NCI-H526 treated with DMSO at 0.1 percent for 48 hours (cell line): Measurements from ENCODE around the gene FTO.

Source experiments
- DNase-seq: peaks from one replicate; lab custom pipeline; 2025; lab: John Stamatoyannopoulos, UW

Gene FTO

DNA sequence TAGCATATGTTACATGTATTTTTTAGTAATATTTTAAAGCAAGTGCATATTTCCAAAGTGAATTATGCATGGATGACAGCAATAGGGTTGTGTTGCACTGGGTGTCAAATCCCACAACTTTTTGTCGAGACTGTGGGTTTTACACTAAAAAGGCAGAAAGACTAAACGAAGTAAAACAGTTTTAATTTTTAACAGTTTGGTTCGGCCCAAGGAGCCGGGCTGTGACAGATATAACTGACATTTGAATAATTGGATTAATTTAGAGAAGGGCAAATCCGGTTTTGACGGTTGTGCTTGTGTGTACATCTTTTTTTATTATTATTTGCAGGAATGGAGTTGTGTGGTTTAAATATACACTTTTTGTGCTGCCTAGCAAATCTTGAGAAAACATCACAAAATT is 263.6 kb downstream of the FTO start:
- no peak for DNase-seq

GRCh38 chr16:53968454-53968853 is 264.5 kb downstream of the FTO start:
- DNase-seq = no peak

- no peak for DNase-seq
These were observed 264.9 kb downstream of the FTO start for GRCh38 chr16:53968896-53969295.

GRCh38 chr16:53971616-53972015 is 267.7 kb downstream of the FTO start:
- DNase-seq = no peak

- DNase-seq = no peak
These were observed 269.1 kb downstream of the FTO start for GRCh38 chr16:53973021-53973420.

- no peak for DNase-seq
These were observed 270.6 kb downstream of the FTO start for GRCh38 chr16:53974484-53975080.

GRCh38 chr16:53980675-53981074 is 276.7 kb downstream of the FTO start:
- DNase-seq = no peak

GRCh38 chr16:53982631-53983042 is 278.7 kb downstream of the FTO start:
- DNase-seq = no peak

- no peak for DNase-seq
These were observed 281.0 kb downstream of the FTO start for GRCh38 chr16:53984936-53985335.

DNA sequence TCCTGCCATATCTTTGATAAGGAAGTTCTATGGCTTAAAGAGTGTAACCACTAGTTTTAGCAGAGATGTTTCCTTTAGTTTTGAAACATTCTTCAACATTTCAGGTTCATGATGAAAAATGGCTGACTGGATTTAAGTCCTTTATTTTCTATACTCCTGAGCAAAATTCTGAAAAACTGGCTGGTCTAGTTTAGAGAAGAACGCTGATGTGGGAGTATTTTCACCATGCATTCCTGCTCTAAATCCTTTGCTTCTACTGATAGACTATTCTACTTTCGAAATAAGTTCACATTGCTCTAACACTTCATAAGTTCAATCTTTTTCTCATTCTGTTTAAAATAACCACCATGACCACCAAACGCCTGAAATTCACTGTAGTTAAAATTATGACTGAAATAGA is 281.9 kb downstream of the FTO start:
- no peak for DNase-seq

GRCh38 chr16:53986793-53987192 is 282.8 kb downstream of the FTO start:
- no peak for DNase-seq

GRCh38 chr16:53988136-53988535 is 284.2 kb downstream of the FTO start:
- no peak for DNase-seq

GRCh38 chr16:53989597-53989996 is 285.6 kb downstream of the FTO start:
- DNase-seq = no peak

- no peak for DNase-seq
These were observed 287.9 kb downstream of the FTO start for GRCh38 chr16:53991754-53992378.

GRCh38 chr16:53995378-53995777 is 291.4 kb downstream of the FTO start:
- DNase-seq = no peak

GRCh38 chr16:53996961-53997360 is 293.0 kb downstream of the FTO start:
- no peak for DNase-seq

DNA sequence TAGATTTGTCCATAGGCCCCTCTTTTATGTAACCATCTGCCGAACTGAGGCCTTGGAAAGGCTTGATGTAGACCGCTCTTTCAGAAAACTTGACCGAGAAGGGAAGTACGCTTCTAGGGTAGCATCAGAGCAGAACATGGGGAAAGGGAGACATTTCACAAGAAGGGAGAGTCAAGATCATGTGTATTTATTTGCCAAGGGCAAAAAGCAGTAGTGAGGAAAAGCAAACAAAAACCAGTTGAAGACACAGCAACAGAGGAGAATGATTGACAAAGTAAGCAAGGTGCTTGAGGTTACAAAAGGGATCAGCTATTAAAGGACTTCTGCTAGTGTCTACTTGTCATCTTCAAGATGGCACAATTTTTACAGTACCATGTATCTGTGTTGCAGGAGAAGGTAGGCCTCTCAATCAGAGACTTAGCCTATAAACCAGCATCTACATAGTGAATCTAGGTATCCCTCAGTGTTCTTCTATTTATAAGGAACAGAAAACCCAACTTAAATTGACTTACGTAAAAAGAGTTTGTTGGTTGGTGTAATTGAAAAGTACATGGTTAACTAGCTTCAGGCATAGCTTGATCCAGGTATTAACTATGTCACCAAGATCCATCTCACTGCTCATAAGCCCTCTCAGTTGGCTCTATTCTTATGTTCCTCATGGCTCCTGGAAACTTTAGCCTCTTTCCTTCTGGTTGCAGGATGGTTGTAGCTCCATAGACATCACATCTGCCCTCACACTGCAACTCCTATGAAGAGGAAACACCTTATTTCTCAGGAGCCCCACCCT is 294.3 kb downstream of the FTO start:
- no peak for DNase-seq

DNA sequence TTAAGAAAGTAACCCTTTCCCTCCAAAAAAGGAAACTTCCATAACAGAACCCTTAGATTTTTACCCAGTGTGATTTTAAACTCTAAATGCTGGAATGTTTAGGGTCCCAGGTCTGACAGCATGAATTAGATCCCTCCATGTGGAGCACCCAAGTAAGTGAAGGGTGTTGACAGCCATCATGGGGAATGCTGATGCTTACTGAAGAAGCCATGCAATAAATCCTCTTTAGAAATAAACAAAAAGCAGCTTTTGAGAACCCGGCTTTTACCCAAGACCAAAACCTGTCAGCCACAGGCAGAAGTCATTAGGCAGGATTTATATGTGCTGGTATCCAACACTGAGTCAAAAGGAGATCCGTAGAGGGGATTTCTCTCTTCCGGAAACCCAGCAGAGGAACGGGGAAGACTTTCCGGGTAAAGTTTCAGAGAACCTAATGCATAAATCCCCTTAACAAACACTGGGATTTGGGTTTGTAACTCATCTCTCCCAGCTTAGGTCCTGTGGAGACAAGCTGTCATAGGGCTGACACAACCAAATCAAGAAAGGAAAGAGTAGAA is 295.1 kb downstream of the FTO start:
- no peak for DNase-seq

- DNase-seq = no peak
These were observed 295.9 kb downstream of the FTO start for GRCh38 chr16:53999841-54000240.

- DNase-seq = no peak
These were observed 296.4 kb downstream of the FTO start for GRCh38 chr16:54000361-54000760.

DNA sequence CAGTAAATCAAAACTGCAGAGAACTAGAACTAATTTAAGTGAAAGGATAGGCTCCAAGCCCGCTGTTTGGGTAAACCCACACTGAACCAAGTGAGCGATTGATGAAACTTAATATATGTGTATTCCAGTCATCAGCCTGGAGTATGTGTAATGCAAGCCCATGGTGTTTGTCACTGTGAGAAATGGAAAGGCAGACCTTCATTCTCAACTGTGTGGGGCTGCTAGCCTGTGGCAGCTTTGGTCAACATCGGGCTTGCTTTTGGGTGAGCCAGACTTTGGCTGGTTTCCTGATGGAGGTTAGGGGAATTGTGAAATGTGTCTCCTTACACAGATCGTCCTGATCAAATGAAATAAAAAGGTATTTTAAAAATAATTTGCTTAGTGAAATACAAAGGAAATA is 302.7 kb downstream of the FTO start:
- DNase-seq = no peak

- DNase-seq = no peak
These were observed 303.5 kb downstream of the FTO start for GRCh38 chr16:54007504-54007903.
